Measurements from ENCODE around the gene DDX20.

Gene DDX20

DNA sequence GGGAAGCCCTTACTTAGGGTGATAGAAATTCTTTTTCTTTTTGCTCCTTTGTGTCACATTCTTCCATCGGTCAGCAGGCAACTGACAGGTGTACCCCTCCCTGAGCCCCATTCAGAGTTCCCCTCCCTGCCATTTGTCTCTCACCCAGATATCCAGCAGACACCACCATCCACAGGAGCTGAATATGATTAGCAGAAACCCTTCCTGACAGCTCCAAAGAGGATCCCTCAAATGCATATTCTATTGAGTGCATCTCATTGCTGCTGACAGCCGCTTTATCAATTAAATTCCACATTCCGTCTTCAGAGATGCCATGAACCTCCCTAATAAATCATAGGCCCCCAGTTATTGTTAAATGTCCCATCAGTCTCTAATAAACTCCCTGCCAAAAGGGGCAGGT is 6.1 kb upstream of the DDX20 start:
- DNase-seq: no peak

DNA sequence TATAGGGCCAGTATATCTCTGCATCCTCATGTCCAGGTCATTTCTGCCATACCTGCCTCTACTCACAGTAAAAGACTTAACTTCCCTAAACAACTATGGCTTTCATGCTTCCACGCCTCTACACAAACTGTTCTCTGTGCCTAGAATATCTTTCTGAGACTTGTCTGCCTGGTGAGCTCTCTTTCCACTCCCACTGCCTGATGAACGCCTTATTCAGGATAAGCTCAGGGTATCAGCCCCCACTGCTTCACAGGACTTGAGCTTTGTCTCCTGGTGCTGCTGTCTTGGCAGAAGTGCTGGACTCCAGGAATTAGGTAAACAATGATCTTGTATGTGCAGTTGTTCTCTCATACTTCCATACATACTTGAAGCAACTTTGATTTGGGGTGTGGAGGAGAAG is 4.8 kb upstream of the DDX20 start:
- DNase-seq: no peak

DNA sequence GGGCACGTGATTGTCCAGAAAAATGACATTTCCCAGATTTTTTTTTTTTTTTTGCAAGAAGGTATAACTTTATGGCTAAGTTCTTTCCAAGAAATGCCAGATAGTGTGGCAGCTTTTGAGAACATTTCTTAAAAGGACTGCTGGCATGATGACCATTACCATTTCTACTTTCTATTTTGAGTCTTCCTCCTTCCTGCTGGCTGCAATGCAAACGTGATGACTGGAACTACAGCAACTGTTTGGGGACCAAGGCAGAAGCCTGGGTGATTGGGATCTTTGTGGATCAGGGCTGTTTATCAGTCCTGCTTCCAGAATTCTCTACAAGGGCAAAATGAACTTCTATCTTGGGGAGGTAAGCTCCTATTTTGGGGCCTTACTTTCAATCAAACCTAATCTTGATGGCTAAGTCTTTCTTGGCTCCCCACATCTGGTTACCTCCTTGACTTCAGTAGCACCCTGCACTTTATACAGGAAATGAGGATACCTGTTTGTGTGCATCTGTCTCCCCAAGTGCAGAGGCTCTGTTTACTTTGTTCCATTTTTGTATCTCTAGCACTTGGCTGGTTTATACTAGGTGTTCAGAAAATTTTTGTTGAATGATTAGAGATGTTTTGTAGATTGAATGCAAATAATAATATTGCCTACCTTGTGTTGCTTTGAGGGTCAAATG is 3.7 kb upstream of the DDX20 start:
- DNase-seq: no peak

GRCh38 chr1:111754984-111755330 is 744 bp upstream of the DDX20 start:
- DNase-seq: no peak

DNA sequence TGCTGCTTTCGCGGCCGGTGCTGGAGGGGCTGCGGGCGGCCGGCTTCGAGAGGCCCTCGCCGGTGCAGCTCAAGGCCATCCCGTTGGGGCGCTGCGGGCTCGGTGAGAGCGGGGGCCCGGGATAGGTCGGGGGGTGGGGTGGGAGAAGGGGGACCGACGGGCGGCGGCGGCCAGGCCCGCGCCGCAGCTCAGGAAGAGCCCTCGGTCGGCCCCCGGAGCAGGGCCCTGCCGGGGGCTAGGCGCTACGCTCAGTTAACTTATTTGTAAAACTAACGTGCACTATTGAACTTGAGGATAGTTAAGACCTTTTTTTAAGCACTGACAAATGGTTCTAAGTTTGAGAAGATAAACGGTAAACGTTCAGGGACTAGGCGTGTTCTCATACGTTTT is 418 bp downstream of the DDX20 start:
- DNase-seq: no peak

GRCh38 chr1:111758373-111758772 is 2.7 kb downstream of the DDX20 start:
- no peak for DNase-seq

- DNase-seq: no peak
These were observed 6.0 kb downstream of the DDX20 start for GRCh38 chr1:111761717-111762116.

DNA sequence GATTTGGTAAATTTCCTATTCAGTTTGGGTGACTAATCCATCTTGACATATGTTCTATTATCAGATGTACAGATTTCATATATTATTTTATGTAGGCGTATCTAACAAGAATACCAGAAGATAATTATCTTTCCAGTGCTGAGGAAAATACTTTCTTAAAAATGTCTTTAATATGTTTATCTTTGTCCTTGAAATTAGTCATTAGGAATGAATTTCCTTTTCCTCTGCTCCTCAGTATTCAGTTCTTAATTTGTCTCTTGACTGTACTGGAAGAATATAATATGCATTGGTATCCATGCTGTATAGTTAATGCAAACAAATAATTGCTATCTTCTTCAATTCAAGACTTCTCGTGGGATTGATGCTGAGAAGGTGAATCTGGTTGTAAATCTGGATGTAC is 6.6 kb downstream of the DDX20 start:
- no peak for DNase-seq

DNA sequence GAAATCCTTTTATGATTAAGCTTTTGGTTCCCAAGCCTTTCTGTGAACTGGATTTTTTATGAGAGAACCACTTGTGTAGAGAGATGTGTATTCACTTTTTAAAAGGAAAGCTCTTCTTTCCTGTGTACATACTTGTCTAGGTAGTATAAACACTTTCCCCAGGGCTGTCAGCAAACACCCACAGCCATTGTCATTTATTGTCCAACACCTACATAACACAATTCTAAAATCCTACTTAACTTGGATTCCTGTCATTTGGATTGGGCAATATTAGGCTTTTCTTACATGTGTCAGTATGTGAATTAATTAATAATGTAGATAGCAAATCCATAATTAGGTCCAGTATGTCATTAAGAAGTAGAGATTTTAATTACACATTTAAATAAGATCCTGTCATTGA is 12.3 kb downstream of the DDX20 start:
- no peak for DNase-seq

DNA sequence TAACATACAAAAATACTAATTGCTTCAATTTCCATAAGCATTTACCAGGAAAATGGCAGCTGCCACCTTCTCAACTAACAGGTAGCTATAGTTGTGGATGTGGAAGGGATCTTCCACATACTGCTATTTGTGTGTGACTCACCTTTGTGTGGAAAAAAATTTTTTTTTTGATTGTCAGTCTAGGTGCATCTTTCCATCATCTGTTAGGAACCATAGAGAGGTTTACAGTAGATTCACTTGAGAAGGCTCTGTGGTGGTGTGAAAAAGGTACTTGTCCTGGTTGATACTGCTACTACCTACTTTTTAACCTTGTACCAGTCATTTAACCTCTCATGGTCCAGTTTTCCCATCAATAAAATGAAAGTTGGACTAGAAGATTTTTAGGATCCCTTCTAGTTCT is 12.9 kb downstream of the DDX20 start:
- no peak for DNase-seq

DNA sequence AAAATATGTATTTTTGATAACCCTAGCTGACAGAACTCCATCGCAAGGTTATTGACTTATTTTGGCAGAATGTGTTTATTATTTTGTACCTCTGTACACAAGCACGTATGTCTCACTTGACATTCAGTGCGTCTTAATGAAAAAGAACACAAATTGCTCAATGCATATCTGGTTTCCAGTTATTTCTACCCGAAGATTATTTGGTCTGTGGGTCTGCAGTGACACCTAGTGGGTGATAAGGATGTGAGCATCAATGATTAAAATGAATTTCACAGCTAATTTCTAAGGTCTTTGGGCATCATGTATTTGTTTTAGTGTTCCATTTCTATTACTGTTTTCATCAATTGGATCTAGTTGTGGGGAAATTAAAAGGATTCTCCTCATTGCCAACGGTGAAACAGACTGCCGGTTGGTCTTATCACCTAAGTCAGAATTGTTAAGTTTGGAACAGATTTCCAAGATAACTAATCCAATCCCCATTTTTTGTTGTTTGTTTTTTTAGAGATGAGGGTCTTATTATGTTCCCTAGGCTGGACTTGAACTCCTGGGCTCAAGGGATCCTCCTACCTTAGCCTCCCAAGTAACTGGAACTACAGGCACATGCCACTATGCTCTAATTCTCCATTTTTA is 13.9 kb downstream of the DDX20 start:
- peak; percentile 52 for DNase-seq

DNA sequence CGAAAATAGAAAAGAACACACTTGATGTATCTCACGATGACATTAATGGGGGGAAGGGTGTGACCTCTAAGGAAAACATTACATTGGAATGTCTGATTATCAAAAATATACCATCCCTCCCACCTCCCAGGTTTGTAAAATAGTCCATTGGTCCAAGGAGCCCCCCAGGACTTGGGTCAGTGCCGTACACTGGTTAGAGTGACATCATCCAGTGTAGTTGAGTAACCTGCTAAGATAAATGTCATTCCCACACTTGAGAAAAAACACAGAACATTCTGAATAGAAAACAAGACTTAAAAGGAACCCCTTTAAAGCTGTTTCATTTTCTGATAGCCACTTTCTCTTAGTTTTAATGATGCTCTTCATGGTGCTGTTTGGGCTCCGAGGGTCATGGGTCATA is 15.2 kb downstream of the DDX20 start:
- no peak for DNase-seq

DNA sequence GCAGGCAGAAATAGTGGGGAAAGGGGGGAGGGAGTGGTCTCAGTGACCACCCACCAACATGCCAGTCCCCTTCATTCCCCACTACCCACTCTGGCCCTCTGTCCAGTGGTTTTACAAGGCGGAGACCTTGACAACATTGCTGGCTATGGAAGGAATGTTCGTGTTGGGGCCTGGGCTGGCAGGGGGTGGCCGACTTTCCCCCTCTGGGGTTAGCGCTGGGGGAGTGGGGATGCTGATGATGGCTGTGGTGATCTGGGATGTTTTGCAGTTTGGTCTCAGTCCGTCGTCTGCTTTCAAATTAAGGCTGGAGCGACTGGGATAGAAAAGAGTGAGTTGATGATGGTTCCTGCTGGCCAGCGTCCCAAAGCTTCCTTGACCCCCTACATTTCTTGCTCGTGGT is 20.3 kb downstream of the DDX20 start:
- no peak for DNase-seq

- DNase-seq: no peak
These were observed 20.7 kb downstream of the DDX20 start for GRCh38 chr1:111776391-111776790.

DNA sequence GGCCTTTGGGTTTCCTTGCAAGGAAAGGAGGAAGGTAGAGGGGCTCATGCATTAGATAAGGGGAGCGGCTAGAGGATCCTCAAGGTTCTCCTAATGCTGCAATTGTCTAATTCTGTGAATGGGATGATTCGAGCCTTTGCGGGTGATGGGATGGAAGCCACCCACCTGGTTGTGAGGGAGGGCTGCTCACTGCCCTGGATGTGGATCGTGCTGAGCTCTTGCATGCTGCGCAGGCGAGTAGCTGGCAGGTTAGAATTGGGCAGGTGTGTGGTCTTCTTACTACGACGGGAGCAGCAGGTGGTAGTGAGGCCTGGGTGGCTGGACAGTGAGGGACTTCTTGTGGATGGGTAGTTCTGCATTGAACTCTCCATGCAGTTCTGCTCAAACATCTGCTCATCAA is 21.2 kb downstream of the DDX20 start:
- no peak for DNase-seq

GRCh38 chr1:111777301-111777700 is 21.6 kb downstream of the DDX20 start:
- no peak for DNase-seq

DNA sequence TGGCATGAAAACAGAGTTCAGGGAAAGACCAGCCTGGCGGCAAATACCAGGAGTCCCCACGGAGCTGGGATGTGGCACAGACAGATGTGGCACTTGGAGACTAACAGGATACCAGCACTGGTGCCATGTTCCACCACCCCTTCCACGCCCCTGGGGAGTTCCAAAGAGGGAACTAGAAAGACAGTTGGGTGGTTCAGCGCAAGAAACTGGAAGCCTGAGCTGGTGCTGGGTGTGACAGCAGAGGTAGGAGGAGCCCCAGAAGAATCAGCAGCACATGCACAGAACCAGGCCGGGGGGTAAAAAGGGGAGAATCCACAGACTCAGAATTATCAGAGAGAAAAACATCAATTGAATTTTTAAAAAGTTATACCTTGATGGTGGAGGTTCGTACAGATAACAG is 22.4 kb downstream of the DDX20 start:
- DNase-seq: no peak

DNA sequence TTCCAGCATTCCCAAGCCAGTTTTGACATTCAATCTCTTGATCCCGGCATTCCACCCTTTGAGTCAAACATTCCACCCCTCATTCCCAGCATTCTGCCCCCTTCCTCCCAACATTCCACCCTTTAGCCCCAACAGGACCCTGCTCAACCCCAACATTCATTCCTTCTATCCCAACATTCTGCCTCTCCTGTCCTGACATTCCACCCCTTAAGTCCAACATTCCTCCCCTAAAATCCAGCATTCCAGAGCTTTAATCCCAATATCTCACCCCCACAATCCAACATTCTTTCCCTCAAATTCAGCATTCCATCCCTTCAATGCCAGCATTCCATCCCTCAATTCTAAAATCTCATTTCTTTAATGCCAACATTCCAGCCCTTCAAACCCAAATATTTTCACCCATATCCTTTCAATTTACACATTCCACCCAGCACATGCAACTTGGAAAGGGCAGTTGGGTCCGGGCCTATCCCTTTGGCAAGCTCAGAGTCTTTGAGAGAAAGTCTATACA is 22.9 kb downstream of the DDX20 start:
- DNase-seq: no peak

DNA sequence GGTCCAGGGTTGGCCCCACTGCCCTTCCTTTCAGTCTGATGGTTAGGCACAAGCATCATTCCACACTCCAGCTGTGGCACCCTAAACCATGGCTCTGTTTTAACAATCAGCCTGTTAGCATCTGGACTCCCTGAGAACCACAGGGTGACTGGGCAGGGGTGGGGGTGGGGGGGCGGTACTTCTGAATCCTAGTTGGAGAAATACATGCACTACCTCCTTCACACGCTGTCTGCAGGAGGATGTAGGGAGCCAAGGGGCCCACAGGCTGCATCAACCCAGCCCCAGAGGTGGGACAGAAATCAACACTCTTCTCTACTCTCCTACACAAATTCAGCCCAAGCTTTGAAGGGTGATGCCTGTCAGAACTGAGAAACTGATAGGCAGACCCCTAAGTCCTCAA is 23.8 kb downstream of the DDX20 start:
- DNase-seq: no peak

DNA sequence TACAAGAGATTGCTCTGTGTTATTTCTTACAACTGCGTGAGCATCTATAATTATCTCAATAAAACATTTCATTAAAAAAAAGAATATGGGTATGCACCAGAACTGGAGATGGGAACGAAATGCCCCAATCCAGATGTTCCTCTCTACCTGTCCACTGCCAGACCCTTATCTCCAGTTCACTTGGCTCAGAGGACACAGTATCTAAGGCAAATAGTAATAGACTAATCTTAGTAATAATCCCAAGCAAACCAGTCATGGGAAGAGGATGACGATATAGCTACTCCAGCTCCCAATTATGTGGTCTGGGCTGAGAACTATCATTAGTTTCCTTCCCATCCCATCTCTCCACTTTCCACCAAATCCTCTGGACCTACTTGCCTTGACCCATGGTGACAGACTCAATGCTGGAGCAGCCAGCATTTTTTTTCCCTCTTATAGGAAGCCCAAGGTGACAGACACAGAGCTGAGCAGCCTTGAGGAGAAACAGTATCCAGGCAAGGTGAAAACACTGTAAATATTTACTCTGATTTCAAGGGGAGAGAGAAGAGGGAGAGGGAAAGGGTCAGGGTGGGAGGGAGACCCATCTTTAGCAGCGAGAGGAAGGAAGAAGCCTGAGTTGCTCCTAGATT is 28.7 kb downstream of the DDX20 start:
- DNase-seq: no peak

- DNase-seq: no peak
These were observed 31.0 kb downstream of the DDX20 start for GRCh38 chr1:111786669-111787207.

GRCh38 chr1:111789142-111789541 is 33.4 kb downstream of the DDX20 start:
- DNase-seq: no peak

- DNase-seq: no peak
These were observed 34.1 kb downstream of the DDX20 start for GRCh38 chr1:111789666-111790316.

GRCh38 chr1:111791776-111792175 is 36.1 kb downstream of the DDX20 start:
- no peak for DNase-seq
